A549 (cell line): Measurements from ENCODE around the gene STX1B. TPM values are rescaled to one million over a fixed set of nuclear protein-coding genes. Genes with fewer than 3 reads are reported as not detected.
A peak's percentile ranks its signal among the peaks of the same experiment; 100 is the strongest.

Source experiments
- BCL3 ChIP-seq: fragments of >200 bp; sonication (Bioruptor Twin); formaldehyde crosslinking; IDR thresholded peaks from 3 replicates; pipeline ENCODE4 v1.6.1; 2016
- CBX2 ChIP-seq: fragments of 200-600 bp; sonication (generic); IDR thresholded peaks from 2 replicates; pipeline ENCODE4 v1.6.1; 2016; ENCODE audit warnings: low read depth, mild to moderate bottlenecking, borderline replicate concordance
- CHD2 ChIP-seq: fragments of 150-350 bp; IDR thresholded peaks from 2 replicates; pipeline ENCODE4 v1.6.1; 2014; ENCODE audit warnings: low read length; ENCODE audit not compliant: partially characterized antibody
- CHD4 ChIP-seq: fragments of 200-600 bp; sonication (generic); IDR thresholded peaks from 2 replicates; pipeline ENCODE4 v1.6.1; 2016; ENCODE audit warnings: antibody characterized with exemption, mild to moderate bottlenecking, borderline replicate concordance
- CTCF ChIP-seq: fragments of >200 bp; sonication (Bioruptor Twin); formaldehyde crosslinking; IDR thresholded peaks from 3 replicates; pipeline ENCODE4 v1.5.1; 2016
- E2F6 ChIP-seq: IDR thresholded peaks from 2 replicates; pipeline ENCODE4 v1.6.1; 2012; ENCODE audit warnings: low read depth, borderline replicate concordance
- EHF ChIP-seq: fragments of 250-450 bp; sonication (Bioruptor Pico); IDR thresholded peaks from 2 replicates; pipeline ENCODE4 v1.5.0; 2020; ENCODE audit warnings: mild to moderate bottlenecking
- EHMT2 ChIP-seq: fragments of 200-600 bp; sonication (generic); IDR thresholded peaks from 2 replicates; pipeline ENCODE4 v1.6.1; 2016; ENCODE audit warnings: antibody characterized with exemption, low read depth, mild to moderate bottlenecking, moderate library complexity
- FOSB ChIP-seq: fragments of 250-450 bp; sonication (Bioruptor Pico); IDR thresholded peaks from 2 replicates; pipeline ENCODE4 v1.5.0; 2020; ENCODE audit warnings: mild to moderate bottlenecking, moderate library complexity
- HEYL ChIP-seq: fragments of 250-450 bp; sonication (Bioruptor Pico); IDR thresholded peaks from 2 replicates; pipeline ENCODE4 v1.8.0; 2021; ENCODE audit warnings: mild to moderate bottlenecking, moderate library complexity
- HOXB5 ChIP-seq: fragments of 250-450 bp; sonication (Bioruptor Pico); IDR thresholded peaks from 2 replicates; pipeline ENCODE4 v1.5.0; 2020; ENCODE audit warnings: mild to moderate bottlenecking, moderate library complexity
- JUN ChIP-seq, 2 experiments: fragments of >200 bp; sonication (Bioruptor Twin); formaldehyde crosslinking; IDR thresholded peaks; 2 replicates in 1 of 2; 3 replicates in 1 of 2; pipeline ENCODE4 v1.6.1; 2016 to 2017
- JUNB ChIP-seq: fragments of >200 bp; sonication (Bioruptor Twin); formaldehyde crosslinking; IDR thresholded peaks from 2 replicates; pipeline ENCODE4 v1.6.1; 2016
- KDM1A ChIP-seq: fragments of 200-600 bp; sonication (generic); IDR thresholded peaks from 2 replicates; pipeline ENCODE4 v1.6.1; 2016; ENCODE audit warnings: low read depth, mild to moderate bottlenecking
- MYC ChIP-seq: IDR thresholded peaks from 2 replicates; pipeline ENCODE4 v1.6.1; 2012; ENCODE audit warnings: mild to moderate bottlenecking, inconsistent platforms, low read length, improper control_type of control experiment, borderline replicate concordance
- PBX3 ChIP-seq: IDR thresholded peaks from 2 replicates; pipeline ENCODE4 v1.6.1; 2012
- POLR2AphosphoS2 ChIP-seq: conservative IDR thresholded peaks from 2 replicates; pipeline ENCODE4 v1.6.1; 2012; ENCODE audit warnings: low read length, improper control_type of control experiment, inconsistent platforms
- RNF2 ChIP-seq: fragments of 200-600 bp; sonication (generic); IDR thresholded peaks from 2 replicates; pipeline ENCODE4 v1.6.1; 2016; ENCODE audit warnings: low read depth, mild to moderate bottlenecking, antibody characterized with exemption, moderate library complexity, borderline replicate concordance
- SMC3 ChIP-seq: fragments of >200 bp; sonication (Bioruptor Twin); formaldehyde crosslinking; IDR thresholded peaks from 3 replicates; pipeline ENCODE4 v1.6.1; 2018; ENCODE audit warnings: inconsistent platforms
- TFCP2L1 ChIP-seq: fragments of 250-450 bp; sonication (Bioruptor Pico); IDR thresholded peaks from 2 replicates; pipeline ENCODE4 v1.5.0; 2021; ENCODE audit warnings: mild to moderate bottlenecking
- USF2 ChIP-seq: fragments of 450-650 bp; IDR thresholded peaks from 2 replicates; pipeline ENCODE4 v1.6.1; 2014; ENCODE audit warnings: antibody characterized with exemption
- ZC3H11A ChIP-seq: fragments of 450-650 bp; IDR thresholded peaks from 2 replicates; pipeline ENCODE4 v1.6.1; 2014; ENCODE audit warnings: antibody characterized with exemption, mild to moderate bottlenecking
- ZSCAN20 ChIP-seq: fragments of 250-450 bp; sonication (Bioruptor Pico); IDR thresholded peaks from 2 replicates; pipeline ENCODE4 v1.8.0; 2022; ENCODE audit warnings: mild to moderate bottlenecking, moderate library complexity
- polyA plus RNA-seq, 4 experiments: library from polyadenylated mRNA; depleted of rRNA in 3 of 4; stranded (reverse); fragments of >200 nt; fragmentation: RNase III in 1 of 4; extraction: RNeasy Plus Mini Kit Qiagen cat#74134 plus additional on column Dnase treatment in 1 of 4; gene quantifications; 2 replicates in 3 of 4; 3 replicates in 1 of 4; pipeline ENCODE4 v1.2.3, GENCODE V29; 2011 to 2017

Gene STX1B
- polyA plus RNA-seq, 2 of the 4 experiments (the other 2 are of a cell fraction) = 2.4 to 2.6 TPM

GRCh38 chr16:30996985-30997724 lies 13.3 kb downstream of the STX1B start (continued):
- TF ChIP-seq PBX3 (peak; percentile 66; the same call in 1 of the 2 replicates), HEYL (CRISPR knock-in tag) (no peak), EHF (CRISPR knock-in tag) (no peak), POLR2AphosphoS2 (no peak), ZC3H11A (no peak), ZSCAN20 (no peak), TFCP2L1 (peak; percentile 71), MYC (0 out of 2 replicates have a peak, but pooled peaks have one; percentile 42), JUNB (no peak), KDM1A (no peak), HOXB5 (CRISPR knock-in tag) (peak; percentile 60; the same call in 1 of the 2 replicates), CTCF (no peak), USF2 (no peak), BCL3 (peak; percentile 86), CHD2 (no peak), JUN (IDR thresholded peaks at IDR 0.05) (peak in 1 of 2 experiments; percentile 90; a peak in 3 of 5 replicates), SMC3 (0 out of 3 replicates have a peak, but pooled peaks have one; percentile 7), CHD4 (no peak), FOSB (CRISPR knock-in tag) (peak; percentile 82), CBX2 (no peak), EHMT2 (no peak), RNF2 (no peak), E2F6 (peak; percentile 37; the same call in 1 of the 2 replicates)
